GM12892 (cell line): Measurements from ENCODE around the gene UNKL.

Experiments
- POLR2A ChIP-seq: IDR thresholded peaks from 2 replicates; pipeline ENCODE4 v1.6.1; 2011; ENCODE audit warnings: low read depth, low read length, control low read depth
- POLR2AphosphoS5 ChIP-seq: IDR thresholded peaks from 2 replicates; pipeline ENCODE4 v1.6.1; 2011; ENCODE audit warnings: low read depth, low read length, control low read depth
- TAF1 ChIP-seq: IDR thresholded peaks from 2 replicates; pipeline ENCODE4 v1.6.1; 2011; ENCODE audit warnings: low read depth, mild to moderate bottlenecking, control low read depth, low read length, borderline replicate concordance

GRCh38 chr16:1416521-1416941 lies 2.0 kb upstream of the UNKL start:
- TF ChIP-seq POLR2AphosphoS5 (no peak), POLR2A (no peak), TAF1 (no peak)
